HTR-8/SVneo (cell line): Measurements from ENCODE around the gene CYB5R3.
"Not testable (repeated sequence)": the region's sequence is repeated elsewhere in the genome, so short reads cannot be mapped to it uniquely, and the experiment has no call there.

ENCODE experiments used
- DNase-seq: peaks from one replicate; pipeline ENCODE4 v3.0.0; 2011; ENCODE audit warnings: low spot score, mixed read lengths; ENCODE audit not compliant: insufficient read length
- FAIRE-seq: peaks from 2 replicates; lab custom pipeline; 2011; peaks lifted over from hg19 to GRCh38; lab: Jason Lieb, UNC

CYB5R3 gene

GRCh38 chr22:42577623-42578240, 71.5 kb downstream of the CYB5R3 start:
- no peak for DNase-seq
- no peak for FAIRE-seq

GRCh38 chr22:42577141-42577540, 72.1 kb downstream of the CYB5R3 start:
- FAIRE-seq, DNase-seq: not testable (repeated sequence)

- not testable (repeated sequence) for FAIRE-seq
Observed at GRCh38 chr22:42575996-42576574, 73.1 kb downstream of the CYB5R3 start.

GRCh38 chr22:42574468-42574867, 74.7 kb downstream of the CYB5R3 start:
- FAIRE-seq, DNase-seq: not testable (repeated sequence)

More at GRCh38 chr22:42575996-42576574, 73.1 kb downstream of the CYB5R3 start:
- not testable (repeated sequence) for DNase-seq

- FAIRE-seq, result peak; percentile 13
- DNase-seq, result not testable (repeated sequence)
Observed at GRCh38 chr22:42574046-42574445, 75.1 kb downstream of the CYB5R3 start.

- FAIRE-seq, result not testable (repeated sequence)
Observed at GRCh38 chr22:42571068-42571467, 78.1 kb downstream of the CYB5R3 start.

GRCh38 chr22:42570580-42570979, 78.6 kb downstream of the CYB5R3 start:
- not testable (repeated sequence) for FAIRE-seq, DNase-seq

More at GRCh38 chr22:42571068-42571467, 78.1 kb downstream of the CYB5R3 start:
- DNase-seq, result not testable (repeated sequence)

GRCh38 chr22:42567950-42568349, 81.2 kb downstream of the CYB5R3 start:
- not testable (repeated sequence) for FAIRE-seq, DNase-seq
